Right renal cortex interstitium (tissue), 3 donors: ENCODE measurements around the gene IL1RL2. TPM values are rescaled to one million over a fixed set of nuclear protein-coding genes. Genes with fewer than 3 reads are reported as not detected.

Experiments
- polyA plus RNA-seq, 3 donors: library from polyadenylated mRNA; unstranded; fragments of 120-200 nt; gene quantifications; one replicate each; pipeline ENCODE4 v1.2.1, GENCODE V29; 2013; ENCODE audit not compliant: insufficient read length in 3 of 3

The IL1RL2 gene
- polyA plus RNA-seq, 3 donors = 0.83 to 1.1 (median 0.96) TPM

Other genes with a start within 250 kb of the IL1RL2 start
- gene IL1R2, start 195.1 kb upstream of the IL1RL2 start, polyA plus RNA-seq = under 1 TPM; 0.26 to 0.75 (median 0.43) TPM
- 10 to 100 TPM; 29.6 to 37.2 (median 37.1) TPM for gene IL1R1, start 44.3 kb upstream of the IL1RL2 start, polyA plus RNA-seq
- gene IL1RL1, start 124.5 kb downstream of the IL1RL2 start, polyA plus RNA-seq = 1 to 10 TPM in 1 of 3 donors, under 1 TPM in 2; 0.54 to 1.8 (median 0.58) TPM
- gene IL18R1, start 168.8 kb downstream of the IL1RL2 start, polyA plus RNA-seq = 1 to 10 TPM; 2.1 to 2.7 (median 2.5) TPM
- under 1 TPM; 0.22 to 0.44 (median 0.29) TPM for gene IL18RAP, start 236.1 kb downstream of the IL1RL2 start, polyA plus RNA-seq